GM23338 (cell line): Measurements from ENCODE around the gene MRPL44. TPM values are rescaled to one million over a fixed set of nuclear protein-coding genes. Genes with fewer than 3 reads are reported as not detected.

Source experiments
- ATAC-seq: fragments of 200-7000 bp; cut with Tn5 transposase; 3 replicates; pipeline ENCODE4 v1.9.1; 2020
- DNase-seq: peaks from one replicate; pipeline ENCODE4 v3.0.0-alpha.2; 2015; ENCODE audit warnings: low spot score
- H2AFZ ChIP-seq: fragments of 200-600 bp; sonication (generic); 2 replicates; pipeline ENCODE4 v1.8.0; 2016; ENCODE audit warnings: antibody characterized with exemption, mild to moderate bottlenecking, moderate library complexity
- H3F3A ChIP-seq: fragments of 200-600 bp; sonication (generic); replicated peaks from 2 replicates; pipeline ENCODE4 v1.8.0; 2017; ENCODE audit warnings: antibody characterized with exemption, mixed run types, low read depth
- H3K27ac ChIP-seq: fragments of 200-600 bp; sonication (generic); 2 replicates; pipeline ENCODE4 v1.6.1; 2016; ENCODE audit warnings: low read depth
- H3K27me3 ChIP-seq: fragments of 200-600 bp; sonication (generic); 2 replicates; pipeline ENCODE4 v1.8.0; 2016; ENCODE audit warnings: mild to moderate bottlenecking, mixed run types, moderate library complexity; ENCODE audit not compliant: insufficient read depth
- H3K36me3 ChIP-seq: fragments of 200-600 bp; sonication (generic); 2 replicates; pipeline ENCODE4 v1.8.0; 2016; ENCODE audit warnings: mild to moderate bottlenecking; ENCODE audit not compliant: insufficient read depth
- H3K4me1 ChIP-seq: fragments of 200-600 bp; sonication (generic); 2 replicates; pipeline ENCODE4 v1.8.0; 2016; ENCODE audit warnings: mild to moderate bottlenecking, moderate library complexity; ENCODE audit not compliant: insufficient read depth
- H3K4me2 ChIP-seq: fragments of 200-600 bp; sonication (generic); 2 replicates; pipeline ENCODE4 v1.7.1; 2017; ENCODE audit warnings: mixed run types
- H3K4me3 ChIP-seq: fragments of 200-600 bp; sonication (generic); 2 replicates; pipeline ENCODE4 v1.6.1; 2016; ENCODE audit warnings: mixed run types
- H3K79me2 ChIP-seq: fragments of 200-600 bp; sonication (generic); replicated peaks from 2 replicates; pipeline ENCODE4 v1.8.0; 2017; ENCODE audit warnings: mild to moderate bottlenecking; ENCODE audit not compliant: insufficient read depth
- H3K9me2 ChIP-seq: fragments of 200-600 bp; sonication (generic); 2 replicates; pipeline ENCODE4 v1.8.0; 2017; ENCODE audit not compliant: insufficient read depth
- H4K20me1 ChIP-seq: fragments of 200-600 bp; sonication (generic); replicated peaks from 2 replicates; pipeline ENCODE4 v1.8.0; 2017; ENCODE audit warnings: mild to moderate bottlenecking; ENCODE audit not compliant: insufficient read depth
- H3K27ac Mint-ChIP-seq: 2 replicates; pipeline ENCODE4 v1.8.0; 2020; ENCODE audit warnings: inconsistent platforms, mild to moderate bottlenecking, moderate library complexity, mixed read lengths
- H3K27me3 Mint-ChIP-seq: 3 replicates; pipeline ENCODE4 v1.8.0; 2022; ENCODE audit warnings: low read depth, mild to moderate bottlenecking, moderate library complexity, mixed read lengths, inconsistent platforms; ENCODE audit not compliant: insufficient read depth, poor library complexity
- H3K36me3 Mint-ChIP-seq: 3 replicates; pipeline ENCODE4 v1.8.0; 2021; ENCODE audit warnings: low read depth, mild to moderate bottlenecking, inconsistent platforms, moderate library complexity, mixed read lengths
- H3K4me1 Mint-ChIP-seq: 3 replicates; pipeline ENCODE4 v1.8.0; 2020; ENCODE audit warnings: mild to moderate bottlenecking, inconsistent platforms, mixed read lengths
- H3K4me3 Mint-ChIP-seq: 3 replicates; pipeline ENCODE4 v1.8.0; 2021; ENCODE audit warnings: moderate library complexity, mild to moderate bottlenecking, inconsistent platforms, mixed read lengths
- H3K9me3 Mint-ChIP-seq: 3 replicates; pipeline ENCODE4 v1.8.0; 2020; ENCODE audit warnings: moderate library complexity, mild to moderate bottlenecking, inconsistent platforms, mixed read lengths
- CREB1 ChIP-seq: fragments of 250-450 bp; sonication (Bioruptor Pico); IDR thresholded peaks from 2 replicates; pipeline ENCODE4 v1.5.0; 2020; ENCODE audit warnings: low read depth, mild to moderate bottlenecking, moderate library complexity
- CTCF ChIP-seq, 2 experiments: fragments of 200-600 bp in 1 of 2; sonication (generic) in 1 of 2; conservative IDR thresholded peaks; 2 replicates each; pipeline versions ENCODE4 v1.5.1 to v1.6.1; 2016 to 2017; ENCODE audit warnings: antibody characterized with exemption in 2 of 2, low read depth in 2 of 2, mild to moderate bottlenecking in 2 of 2, moderate library complexity in 1 of 2
- ETS1 ChIP-seq: IDR thresholded peaks from 2 replicates; pipeline ENCODE4 v1.6.1; 2016; ENCODE audit warnings: antibody characterized with exemption
- EZH2 ChIP-seq: fragments of 200-600 bp; sonication (generic); IDR thresholded peaks from one replicate; pipeline ENCODE4 v1.8.0; 2017; ENCODE audit warnings: antibody characterized with exemption, mild to moderate bottlenecking, low read depth; ENCODE audit not compliant: unreplicated experiment
- EZH2phosphoT487 ChIP-seq: fragments of 200-600 bp; sonication (generic); IDR thresholded peaks from one replicate; pipeline ENCODE4 v1.8.1; 2018; ENCODE audit warnings: antibody characterized with exemption; ENCODE audit not compliant: unreplicated experiment
- JUNB ChIP-seq: IDR thresholded peaks from one replicate; pipeline ENCODE4 v1.6.1; 2016; ENCODE audit warnings: antibody characterized with exemption; ENCODE audit not compliant: unreplicated experiment
- NANOG ChIP-seq: IDR thresholded peaks from 2 replicates; pipeline ENCODE4 v1.6.1; 2016; ENCODE audit warnings: antibody characterized with exemption, borderline replicate concordance
- POLR2AphosphoS5 ChIP-seq: IDR thresholded peaks from 2 replicates; pipeline ENCODE4 v1.6.1; 2016; ENCODE audit warnings: antibody characterized with exemption, low read depth
- REST ChIP-seq: IDR thresholded peaks from one replicate; pipeline ENCODE4 v1.6.1; 2018; ENCODE audit warnings: antibody characterized with exemption; ENCODE audit not compliant: unreplicated experiment
- STAT1 ChIP-seq: IDR thresholded peaks from one replicate; pipeline ENCODE4 v1.6.1; 2016; ENCODE audit warnings: antibody characterized with exemption; ENCODE audit not compliant: unreplicated experiment
- ZNF114 ChIP-seq: fragments of 250-450 bp; sonication (Bioruptor Pico); IDR thresholded peaks from 2 replicates; pipeline ENCODE4 v1.5.0; 2020; ENCODE audit warnings: mild to moderate bottlenecking, moderate library complexity
- ZNF331 ChIP-seq: fragments of 250-450 bp; sonication (Bioruptor Pico); IDR thresholded peaks from 2 replicates; pipeline ENCODE4 v1.5.0; 2020; ENCODE audit warnings: low read depth, mild to moderate bottlenecking, moderate library complexity
- ZNF462 ChIP-seq: fragments of 250-450 bp; sonication (Bioruptor Pico); IDR thresholded peaks from 2 replicates; pipeline ENCODE4 v1.5.0; 2020; ENCODE audit warnings: mild to moderate bottlenecking, moderate library complexity
- polyA plus RNA-seq: library from polyadenylated mRNA; unstranded; fragments of >200 nt; fragmentation: Nextera tagmentation; extraction: Ambion mirVana; gene quantifications from 2 replicates; pipeline ENCODE4 v1.2.1, GENCODE V29; 2016
- total RNA-seq: library from RNA; depleted of rRNA; stranded (reverse); fragments of >200 nt; shearing (Covaris generic); gene quantifications from 2 replicates; pipeline ENCODE4 v1.2.3, GENCODE V29; 2014

The MRPL44 gene
- total and polyA plus RNA-seq, 2 experiments from 2014 or later = 38.4 to 55.8 TPM

- TF ChIP-seq POLR2AphosphoS5 (no peak), JUNB (no peak), REST (no peak), ZNF114 (CRISPR knock-in tag) (no peak), EZH2 (no peak)
Measured at GRCh38 chr2:223971731-223972130, 14.5 kb downstream of the MRPL44 start (continued).

- ATAC-seq = no peak
- Histone ChIP-seq H4K20me1 (no peaks in the 10 kb centered on the region; the same call in 1 of the 2 replicates), H3K9me2 (no peaks in the 10 kb centered on the region), H3K27ac (no peak overlapping the region), H3K4me3 (no peak overlapping the region), H3K79me2 (no peaks in the 10 kb centered on the region), H3F3A (no peaks in the 10 kb centered on the region), H3K4me2 (no peak overlapping the region), H3K4me1 (no peaks in the 10 kb centered on the region), H2AFZ (no peak overlapping the region), H3K36me3 (peaks cover 12% of the 10 kb centered on the region), H3K27me3 (no peaks in the 10 kb centered on the region)
- peaks cover 3% of the 10 kb centered on the region; the same call in 2 of the 3 replicates for H3K36me3 Mint-ChIP-seq
- peaks cover 15% of the 10 kb centered on the region; the same call in 2 of the 3 replicates for H3K4me1 Mint-ChIP-seq
- H3K4me3 Mint-ChIP-seq = no peak overlapping the region
- H3K27ac Mint-ChIP-seq = no peak overlapping the region
- H3K9me3 Mint-ChIP-seq = no peaks in the 10 kb centered on the region
- DNase-seq = no peak
- peaks cover 2% of the 10 kb centered on the region for H3K27me3 Mint-ChIP-seq
- no peak for TF ChIP-seq ZNF114 (CRISPR knock-in tag)
- no peak for TF ChIP-seq EZH2phosphoT487
- no peak for TF ChIP-seq ZNF331
- TF ChIP-seq NANOG = no peak
- no peak for TF ChIP-seq EZH2
- TF ChIP-seq STAT1 = no peak
- no peak for TF ChIP-seq POLR2AphosphoS5
- TF ChIP-seq ZNF462 (CRISPR knock-in tag) = no peak
- no peak for TF ChIP-seq ETS1
- TF ChIP-seq CTCF (conservative IDR thresholded peaks at IDR 0.05; ENCODE audit: low read depth in 2 of 2) = no peak
- no peak for TF ChIP-seq CREB1
- TF ChIP-seq JUNB = no peak
Measured at GRCh38 chr2:223972656-223973102, 15.4 kb downstream of the MRPL44 start.
